H1 (cell line): ENCODE results near the gene MRPL34. TPM values are rescaled to one million over a fixed set of nuclear protein-coding genes. Genes with fewer than 3 reads are reported as not detected.

ENCODE experiments used
- CBX5 ChIP-seq: fragments of 300-800, 300-1000 bp; sonication (generic); IDR thresholded peaks from 2 replicates; pipeline ENCODE4 v1.7.1; 2016; ENCODE audit warnings: antibody characterized with exemption, low read length, low read depth
- CHD1 ChIP-seq: IDR thresholded peaks from 2 replicates; pipeline ENCODE4 v1.6.1; 2012; ENCODE audit warnings: low read depth, low read length, improper control_type of control experiment
- CREB1 ChIP-seq: IDR thresholded peaks from 2 replicates; pipeline ENCODE4 v1.6.1; 2012; ENCODE audit warnings: inconsistent platforms
- E2F6 ChIP-seq: IDR thresholded peaks from 2 replicates; pipeline ENCODE4 v1.6.1; 2012; ENCODE audit warnings: inconsistent platforms
- EGR1 ChIP-seq: IDR thresholded peaks from 2 replicates; pipeline ENCODE4 v1.6.1; 2011; ENCODE audit warnings: low read depth, low read length, borderline replicate concordance
- EZH2 ChIP-seq: fragments of 200-600 bp; sonication (generic); IDR thresholded peaks from 2 replicates; pipeline ENCODE4 v1.7.1; 2012; ENCODE audit warnings: low read depth, mild to moderate bottlenecking, moderate library complexity, low read length, inconsistent platforms; ENCODE audit not compliant: severe bottlenecking
- GTF2F1 ChIP-seq: IDR thresholded peaks from 2 replicates; pipeline ENCODE4 v1.6.1; 2012; ENCODE audit warnings: low read depth, low read length, improper control_type of control experiment, borderline replicate concordance
- JUN ChIP-seq: IDR thresholded peaks from 2 replicates; pipeline ENCODE4 v1.6.1; 2011; ENCODE audit warnings: low read depth, mild to moderate bottlenecking, improper control_type of control experiment, low read length
- MAFK ChIP-seq: IDR thresholded peaks from 2 replicates; pipeline ENCODE4 v1.6.1; 2012; ENCODE audit warnings: low read depth, mild to moderate bottlenecking, improper control_type of control experiment, low read length
- NRF1 ChIP-seq: IDR thresholded peaks from 2 replicates; pipeline ENCODE4 v1.6.1; 2011; ENCODE audit warnings: mild to moderate bottlenecking, low read depth, low read length, improper control_type of control experiment
- POLR2AphosphoS5 ChIP-seq: IDR thresholded peaks from 2 replicates; pipeline ENCODE4 v1.6.1; 2011; ENCODE audit warnings: low read depth, low read length
- RAD21 ChIP-seq, 2 experiments: IDR thresholded peaks in 1 of 2; conservative IDR thresholded peaks in 1 of 2; 2 replicates each; pipeline ENCODE4 v1.6.1; 2011; ENCODE audit warnings: low read depth in 2 of 2, low read length in 2 of 2, improper control_type of control experiment in 1 of 2, inconsistent platforms in 1 of 2, mild to moderate bottlenecking in 1 of 2, moderate library complexity in 1 of 2
- SIN3A ChIP-seq, 2 experiments: IDR thresholded peaks in 1 of 2; conservative IDR thresholded peaks in 1 of 2; 2 replicates each; pipeline ENCODE4 v1.6.1; 2011 to 2012; ENCODE audit warnings: low read length in 2 of 2, improper control_type of control experiment in 1 of 2, low read depth in 1 of 2, mild to moderate bottlenecking in 1 of 2
- SP2 ChIP-seq: IDR thresholded peaks from 2 replicates; pipeline ENCODE4 v1.6.1; 2012; ENCODE audit warnings: mild to moderate bottlenecking, low read length, inconsistent platforms
- SP4 ChIP-seq: IDR thresholded peaks from 2 replicates; pipeline ENCODE4 v1.6.1; 2012; ENCODE audit warnings: low read length, inconsistent platforms
- TAF1 ChIP-seq: IDR thresholded peaks from 2 replicates; pipeline ENCODE4 v1.6.1; 2011; ENCODE audit warnings: mild to moderate bottlenecking, low read depth, low read length
- TBP ChIP-seq: IDR thresholded peaks from 2 replicates; pipeline ENCODE4 v1.6.1; 2011; ENCODE audit warnings: low read depth, low read length, improper control_type of control experiment
- YY1 ChIP-seq: IDR thresholded peaks from 2 replicates; pipeline ENCODE4 v1.6.1; 2011; ENCODE audit warnings: low read depth, mild to moderate bottlenecking, low read length
- ZNF274 ChIP-seq: IDR thresholded peaks from 2 replicates; pipeline ENCODE4 v1.7.0; 2012; ENCODE audit warnings: low read length, borderline replicate concordance; ENCODE audit errors: extremely low read depth
- polyA plus RNA-seq, 7 experiments: library from polyadenylated mRNA; depleted of rRNA in 3 of 7; stranded (reverse) in 5 of 7; unstranded in 2 of 7; fragments of >200 nt in 5 of 7; fragments of 200-250 nt in 2 of 7; gene quantifications; 1 replicate in 5 of 7; 2 replicates in 1 of 7; 4 replicates in 1 of 7; pipeline versions ENCODE4 v1.2.1 to v1.2.3, GENCODE V29; 2011 to 2013; ENCODE audit warnings: missing spikeins in 2 of 7, mixed read lengths in 2 of 7
- total RNA-seq: library from RNA; stranded (reverse); fragmentation: NEBNext Ultra II Directional; extraction: Animal tissue kit (Norgen Biotek cat#: 25700); gene quantifications from 2 replicates; pipeline ENCODE4 v1.2.1, GENCODE V29; 2021

MRPL34 gene
- total and polyA plus RNA-seq, 2 of the 8 experiments (the other 6 are each of a cell fraction or from before 2014, with no cell fraction given) = 91.9 to 99.6 TPM

GRCh38 chr19:17260842-17261325 lies 44.8 kb upstream of the MRPL34 start (continued):
- no peak for TF ChIP-seq CHD1
- TF ChIP-seq YY1 = no peak
- TF ChIP-seq JUN = no peak
- TF ChIP-seq SP4 = no peak
- no peak for TF ChIP-seq SP2
- TF ChIP-seq E2F6 = peak; percentile 62
- no peak for TF ChIP-seq ZNF274
- TF ChIP-seq TBP = peak; percentile 80
- TF ChIP-seq POLR2AphosphoS5 = peak; percentile 46; the same call in 1 of the 2 replicates
- peak; percentile 76 for TF ChIP-seq TAF1
- peak; percentile 80 for TF ChIP-seq CREB1
- TF ChIP-seq RAD21 (IDR thresholded peaks at IDR 0.05 in 1 of 2, conservative IDR thresholded peaks at IDR 0.05 in 1 of 2; ENCODE audit: low read depth in 2 of 2, low read length in 2 of 2) = peak; percentile 53 to 71; a peak in 3 of 4 replicates
- no peak for TF ChIP-seq CBX5
- TF ChIP-seq SIN3A (conservative IDR thresholded peaks at IDR 0.05 in 1 of 2, IDR thresholded peaks at IDR 0.05 in 1 of 2; ENCODE audit: low read depth in 1 of 2, low read length in 2 of 2) = 0 out of 4 replicates have a peak, but pooled peaks of 1 of the 2 experiments have one; percentile 27
- TF ChIP-seq EZH2 = no peak
- peak; percentile 70; the same call in 1 of the 2 replicates for TF ChIP-seq GTF2F1
- no peak for TF ChIP-seq EGR1
- TF ChIP-seq MAFK = no peak
- TF ChIP-seq NRF1 = no peak
